Measurements from ENCODE around the gene UBA52.

The UBA52 gene

DNA sequence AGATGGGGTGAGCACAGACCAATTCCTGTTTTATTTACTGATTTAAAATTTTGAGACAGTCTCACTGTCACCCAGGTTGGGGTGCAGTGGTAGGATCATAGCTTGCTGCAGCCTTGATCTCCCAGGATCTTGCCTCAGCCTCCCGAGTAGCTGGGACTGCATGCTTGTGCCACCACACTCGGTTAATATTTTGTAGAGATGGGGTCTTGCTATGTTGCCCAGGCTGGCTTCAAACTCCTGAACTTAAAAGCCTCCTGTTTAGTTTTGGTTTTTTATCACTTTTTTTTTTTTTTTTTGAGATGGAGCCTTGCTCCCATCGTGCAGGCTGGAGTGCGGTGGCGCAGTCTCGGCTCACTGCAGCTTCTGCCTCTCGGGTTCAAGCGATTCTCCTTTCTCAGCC is 4.7 kb downstream of the UBA52 start:
- Histone ChIP-seq H3F3A (ENCODE audit: control insufficient read depth, insufficient read depth) (peaks cover 42% of the 10 kb centered on the region), H3K36me3 (ENCODE audit: control insufficient read depth, low read length) (peaks cover 59% of the 10 kb centered on the region), H3K79me2 (ENCODE audit: control insufficient read depth, low read length) (peaks cover 37% of the 10 kb centered on the region), H3K4me3 (ENCODE audit: low read length) (no peak overlapping the region), H3K9me3 (ENCODE audit: control insufficient read depth, insufficient read depth, low read length) (no peaks in the 10 kb centered on the region), H3K9me2 (replicated peaks; ENCODE audit: control insufficient read depth, low read length) (no peaks in the 10 kb centered on the region), H3K27me3 (ENCODE audit: control insufficient read depth, low read length) (no peaks in the 10 kb centered on the region), H3K4me1 (ENCODE audit: control insufficient read depth, low read length) (peaks cover 13% of the 10 kb centered on the region), H3K27ac (ENCODE audit: low read depth, low read length) (no peak overlapping the region), H4K20me1 (ENCODE audit: control insufficient read depth, insufficient read depth, low read depth, low read length) (peaks cover 19% of the 10 kb centered on the region), H3K4me2 (ENCODE audit: low read length) (no peak overlapping the region)
- TF ChIP-seq, protein P1, sequence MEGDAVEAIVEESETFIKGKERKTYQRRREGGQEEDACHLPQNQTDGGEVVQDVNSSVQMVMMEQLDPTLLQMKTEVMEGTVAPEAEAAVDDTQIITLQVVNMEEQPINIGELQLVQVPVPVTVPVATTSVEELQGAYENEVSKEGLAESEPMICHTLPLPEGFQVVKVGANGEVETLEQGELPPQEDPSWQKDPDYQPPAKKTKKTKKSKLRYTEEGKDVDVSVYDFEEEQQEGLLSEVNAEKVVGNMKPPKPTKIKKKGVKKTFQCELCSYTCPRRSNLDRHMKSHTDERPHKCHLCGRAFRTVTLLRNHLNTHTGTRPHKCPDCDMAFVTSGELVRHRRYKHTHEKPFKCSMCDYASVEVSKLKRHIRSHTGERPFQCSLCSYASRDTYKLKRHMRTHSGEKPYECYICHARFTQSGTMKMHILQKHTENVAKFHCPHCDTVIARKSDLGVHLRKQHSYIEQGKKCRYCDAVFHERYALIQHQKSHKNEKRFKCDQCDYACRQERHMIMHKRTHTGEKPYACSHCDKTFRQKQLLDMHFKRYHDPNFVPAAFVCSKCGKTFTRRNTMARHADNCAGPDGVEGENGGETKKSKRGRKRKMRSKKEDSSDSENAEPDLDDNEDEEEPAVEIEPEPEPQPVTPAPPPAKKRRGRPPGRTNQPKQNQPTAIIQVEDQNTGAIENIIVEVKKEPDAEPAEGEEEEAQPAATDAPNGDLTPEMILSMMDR (IDR thresholded peaks at IDR 0.05; ENCODE audit: low read depth, low read length, poor library complexity, severe bottlenecking) = no peak

DNA sequence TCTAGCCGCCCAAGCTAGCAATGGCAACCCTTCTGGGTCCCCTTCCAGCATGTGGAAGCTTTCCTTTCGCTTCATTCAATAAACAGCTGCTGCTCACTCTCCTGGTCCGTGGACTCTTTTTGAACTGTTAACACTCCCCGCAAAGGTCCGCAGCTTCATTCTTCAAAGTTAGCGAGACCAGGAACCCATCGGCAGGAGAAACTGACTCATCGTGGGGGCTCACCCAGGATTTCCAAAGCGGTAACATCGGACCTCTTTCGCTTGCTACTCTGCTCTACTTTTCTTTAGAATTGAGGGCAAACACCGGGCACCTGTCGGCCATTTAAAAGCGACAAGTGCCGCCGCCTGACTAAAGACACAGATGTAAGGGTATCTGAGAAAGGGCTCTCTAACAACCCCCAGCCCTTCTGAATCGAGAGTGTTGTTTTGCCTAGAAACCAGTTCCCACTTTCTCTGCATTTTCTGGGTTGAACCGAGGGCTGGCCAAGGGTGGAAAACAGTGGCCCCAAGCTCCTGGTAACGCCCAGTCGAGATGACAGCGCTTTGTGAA is 5.8 kb downstream of the UBA52 start:
- Histone ChIP-seq H3K36me3 (ENCODE audit: control insufficient read depth, low read length) (peaks cover 52% of the 10 kb centered on the region), H3K4me1 (ENCODE audit: control insufficient read depth, low read length) (peaks cover 13% of the 10 kb centered on the region), H3K79me2 (ENCODE audit: control insufficient read depth, low read length) (peaks cover 28% of the 10 kb centered on the region), H3F3A (ENCODE audit: control insufficient read depth, insufficient read depth) (peaks cover 42% of the 10 kb centered on the region), H3K4me2 (ENCODE audit: low read length) (no peak overlapping the region), H3K27me3 (ENCODE audit: control insufficient read depth, low read length) (no peaks in the 10 kb centered on the region), H3K4me3 (ENCODE audit: low read length) (no peak overlapping the region), H3K9me3 (ENCODE audit: control insufficient read depth, insufficient read depth, low read length) (no peaks in the 10 kb centered on the region), H3K27ac (ENCODE audit: low read depth, low read length) (no peak overlapping the region), H3K9me2 (replicated peaks; ENCODE audit: control insufficient read depth, low read length) (no peaks in the 10 kb centered on the region), H4K20me1 (ENCODE audit: control insufficient read depth, insufficient read depth, low read depth, low read length) (peaks cover 18% of the 10 kb centered on the region)
- TF ChIP-seq, protein P1 (IDR thresholded peaks at IDR 0.05; ENCODE audit: low read depth, low read length, poor library complexity, severe bottlenecking) = no peak
- TF ChIP-seq EZH2phosphoT487 (IDR thresholded peaks at IDR 0.05; ENCODE audit: borderline replicate concordance, low read length) = no peak

DNA sequence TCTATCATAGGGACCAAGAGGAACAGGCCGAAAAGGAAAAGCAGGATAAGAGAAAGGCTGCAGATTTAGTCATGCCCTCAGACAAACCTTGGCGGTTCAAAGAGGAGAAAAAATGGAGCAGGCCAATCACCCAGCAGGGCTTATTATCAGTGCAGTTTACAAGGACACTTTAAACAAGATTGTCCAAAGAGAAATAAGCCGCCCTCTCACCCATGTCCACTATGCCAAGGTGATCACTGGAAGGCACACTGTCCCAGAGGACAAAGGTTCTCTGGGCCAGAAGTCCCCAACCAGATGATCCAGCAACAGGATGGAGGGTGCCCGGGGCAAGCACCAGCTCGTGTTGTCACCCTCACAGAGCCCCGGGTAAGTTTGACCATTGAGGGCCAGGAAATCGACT is 8.7 kb downstream of the UBA52 start:
- Histone ChIP-seq H3K4me2 (ENCODE audit: low read length) (no peak overlapping the region), H4K20me1 (ENCODE audit: control insufficient read depth, insufficient read depth, low read depth, low read length) (no peaks in the 10 kb centered on the region), H3F3A (ENCODE audit: control insufficient read depth, insufficient read depth) (peaks cover 34% of the 10 kb centered on the region), H3K27me3 (ENCODE audit: control insufficient read depth, low read length) (no peaks in the 10 kb centered on the region), H3K4me3 (ENCODE audit: low read length) (no peak overlapping the region), H3K9me3 (ENCODE audit: control insufficient read depth, insufficient read depth, low read length) (no peaks in the 10 kb centered on the region), H3K79me2 (ENCODE audit: control insufficient read depth, low read length) (no peaks in the 10 kb centered on the region), H3K9me2 (replicated peaks; ENCODE audit: control insufficient read depth, low read length) (no peaks in the 10 kb centered on the region), H3K4me1 (ENCODE audit: control insufficient read depth, low read length) (peaks cover 4% of the 10 kb centered on the region), H3K36me3 (ENCODE audit: control insufficient read depth, low read length) (peaks cover 23% of the 10 kb centered on the region), H3K27ac (ENCODE audit: low read depth, low read length) (no peak overlapping the region)
- TF ChIP-seq, protein P1 (IDR thresholded peaks at IDR 0.05; ENCODE audit: low read depth, low read length, poor library complexity, severe bottlenecking) = no peak
- TF ChIP-seq EZH2phosphoT487 (IDR thresholded peaks at IDR 0.05; ENCODE audit: borderline replicate concordance, low read length) = no peak
